Measurements from ENCODE around the gene AGMO. TPM values are rescaled to one million over a fixed set of nuclear protein-coding genes. Genes with fewer than 3 reads are reported as not detected.

AGMO gene
- total RNA-seq, 1 experiment from 2014 or later: 13.2 TPM

- no peaks in the 10 kb centered on the region for H3K9me3 Mint-ChIP-seq (ENCODE audit: low read depth, unreplicated experiment)
- TF ChIP-seq CTCF (IDR thresholded peaks at IDR 0.05; ENCODE audit: unreplicated experiment): no peak
- H3K4me3 Mint-ChIP-seq (ENCODE audit: low read depth, unreplicated experiment): no peak overlapping the region
- CTCF ChIA-PET: interaction anchor here (0.6 kb wide), 1 partner anchor 662 kb away, joined by 3 read pairs; no protein-coding TSS in a partner anchor
- H3K27me3 Mint-ChIP-seq (ENCODE audit: unreplicated experiment): no peaks in the 10 kb centered on the region
- intact Hi-C loops (cut with micrococcal nuclease; ENCODE audit: unreplicated experiment): no loop called here
- no peak overlapping the region for H3K27ac Mint-ChIP-seq (ENCODE audit: unreplicated experiment)
- no peak for DNase-seq
- no peaks in the 10 kb centered on the region for H3K4me1 Mint-ChIP-seq (ENCODE audit: low read depth, unreplicated experiment)
- H3K36me3 Mint-ChIP-seq (ENCODE audit: insufficient read depth, unreplicated experiment): no peaks in the 10 kb centered on the region
- BruUV-seq (replicated peaks): no TSS peak
Observed at GRCh38 chr7:15335390-15335789, 226.4 kb downstream of the AGMO start.

GRCh38 chr7:15334536-15335263, 227.1 kb downstream of the AGMO start:
- BruUV-seq (replicated peaks): no TSS peak
- no peak for TF ChIP-seq CTCF (IDR thresholded peaks at IDR 0.05; ENCODE audit: unreplicated experiment)
- CTCF ChIA-PET: interaction anchor here (0.6 kb wide), 1 partner anchor 663 kb away, joined by 3 read pairs; no protein-coding TSS in a partner anchor
- no peaks in the 10 kb centered on the region for H3K27me3 Mint-ChIP-seq (ENCODE audit: unreplicated experiment)
- no peaks in the 10 kb centered on the region for H3K4me1 Mint-ChIP-seq (ENCODE audit: low read depth, unreplicated experiment)
- DNase-seq: no peak
- no peaks in the 10 kb centered on the region for H3K36me3 Mint-ChIP-seq (ENCODE audit: insufficient read depth, unreplicated experiment)
- no peak overlapping the region for H3K27ac Mint-ChIP-seq (ENCODE audit: unreplicated experiment)
- no peaks in the 10 kb centered on the region for H3K9me3 Mint-ChIP-seq (ENCODE audit: low read depth, unreplicated experiment)
- H3K4me3 Mint-ChIP-seq (ENCODE audit: low read depth, unreplicated experiment): no peak overlapping the region
- intact Hi-C loops (cut with micrococcal nuclease; ENCODE audit: unreplicated experiment): no loop called here

GRCh38 chr7:15332956-15333355, 228.9 kb downstream of the AGMO start:
- intact Hi-C loops (cut with micrococcal nuclease; ENCODE audit: unreplicated experiment): no loop called here
- H3K4me1 Mint-ChIP-seq (ENCODE audit: low read depth, unreplicated experiment): no peaks in the 10 kb centered on the region
- no peak for DNase-seq
- no peak for TF ChIP-seq CTCF (IDR thresholded peaks at IDR 0.05; ENCODE audit: unreplicated experiment)
- no peak overlapping the region for H3K4me3 Mint-ChIP-seq (ENCODE audit: low read depth, unreplicated experiment)
- CTCF ChIA-PET: no interaction called here
- H3K9me3 Mint-ChIP-seq (ENCODE audit: low read depth, unreplicated experiment): no peaks in the 10 kb centered on the region
- no peak overlapping the region for H3K27ac Mint-ChIP-seq (ENCODE audit: unreplicated experiment)
- H3K27me3 Mint-ChIP-seq (ENCODE audit: unreplicated experiment): no peaks in the 10 kb centered on the region
- BruUV-seq (replicated peaks): no TSS peak
- no peaks in the 10 kb centered on the region for H3K36me3 Mint-ChIP-seq (ENCODE audit: insufficient read depth, unreplicated experiment)

GRCh38 chr7:15330943-15331342, 230.9 kb downstream of the AGMO start:
- no peak for TF ChIP-seq CTCF (IDR thresholded peaks at IDR 0.05; ENCODE audit: unreplicated experiment)
- H3K27me3 Mint-ChIP-seq (ENCODE audit: unreplicated experiment): no peaks in the 10 kb centered on the region
- H3K4me1 Mint-ChIP-seq (ENCODE audit: low read depth, unreplicated experiment): no peaks in the 10 kb centered on the region
- H3K36me3 Mint-ChIP-seq (ENCODE audit: insufficient read depth, unreplicated experiment): no peaks in the 10 kb centered on the region
- no TSS peak for BruUV-seq (replicated peaks)
- H3K4me3 Mint-ChIP-seq (ENCODE audit: low read depth, unreplicated experiment): no peak overlapping the region
- intact Hi-C loops (cut with micrococcal nuclease; ENCODE audit: unreplicated experiment): no loop called here
- no peaks in the 10 kb centered on the region for H3K9me3 Mint-ChIP-seq (ENCODE audit: low read depth, unreplicated experiment)
- CTCF ChIA-PET: no interaction called here
- no peak overlapping the region for H3K27ac Mint-ChIP-seq (ENCODE audit: unreplicated experiment)
- DNase-seq: no peak

All from Calu3 (cell line).